ENCODE data around the gene XPO5. TPM values are rescaled to one million over a fixed set of nuclear protein-coding genes. Genes with fewer than 3 reads are reported as not detected.
"Not testable (repeated sequence)": the region's sequence is repeated elsewhere in the genome, so short reads cannot be mapped to it uniquely, and the experiment has no call there.

The XPO5 gene
- total RNA-seq, 1 experiment from 2014 or later: 55.3 TPM

DNA sequence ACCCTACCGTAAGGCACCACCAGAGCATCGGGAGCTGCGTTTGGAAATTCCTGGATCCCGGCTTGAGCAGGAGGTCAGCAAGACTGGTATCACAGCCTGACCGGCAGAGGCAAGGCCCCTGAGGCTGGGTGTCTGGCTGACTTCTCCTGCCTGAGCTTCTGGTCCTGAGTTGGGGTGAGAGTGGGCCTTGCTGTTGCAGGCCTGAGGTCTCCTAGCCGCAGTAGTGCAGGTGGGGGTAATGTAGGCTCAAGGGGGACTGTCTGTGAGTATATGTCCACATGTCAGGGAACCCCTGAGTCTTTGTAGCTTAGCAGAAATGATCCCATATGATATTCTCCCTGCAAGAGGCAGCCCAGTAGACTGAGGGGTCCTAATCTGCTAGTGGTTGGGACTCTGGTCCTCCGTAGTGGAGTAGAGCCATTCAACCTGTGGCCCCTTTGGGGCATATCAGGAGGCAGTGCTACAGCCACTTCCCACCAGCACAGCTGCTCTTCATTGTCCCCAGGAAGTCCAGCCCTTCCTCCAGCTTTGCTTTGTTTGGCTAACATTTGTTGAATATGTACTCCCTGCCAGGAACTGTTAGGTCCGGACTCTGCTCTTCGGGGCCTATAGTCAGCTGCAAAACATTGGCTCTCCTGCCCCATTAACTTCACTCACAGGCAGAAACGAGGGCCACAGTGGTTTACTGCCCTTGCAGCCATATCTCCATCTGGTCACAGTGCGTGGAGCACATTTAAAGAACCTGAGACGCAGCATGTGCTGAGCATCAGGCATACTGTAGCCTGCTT is 76.6 kb downstream of the XPO5 start:
- no peak for DNase-seq (ENCODE audit: extremely low read depth, low read depth)

DNA sequence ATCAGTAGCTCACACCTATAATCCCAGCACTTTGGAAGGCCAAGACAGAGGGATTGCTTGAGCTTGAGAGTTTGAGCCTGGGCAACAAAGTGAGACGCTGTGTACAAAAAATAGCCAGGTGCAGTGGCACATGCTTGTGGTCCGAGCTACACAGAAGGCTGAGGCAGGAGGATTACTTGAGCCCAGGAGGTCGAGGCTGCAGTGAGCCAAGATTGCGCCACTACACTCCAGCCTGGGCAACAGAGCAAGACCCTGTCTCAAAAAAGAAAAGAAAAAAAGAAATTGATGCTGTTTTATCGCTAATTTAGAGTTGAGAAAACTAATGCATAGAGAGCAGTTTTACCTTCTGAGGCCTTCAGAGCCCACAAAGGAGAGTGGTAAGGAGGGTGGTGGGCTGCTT is 77.5 kb downstream of the XPO5 start:
- not testable (repeated sequence) for DNase-seq (ENCODE audit: extremely low read depth, low read depth)

DNA sequence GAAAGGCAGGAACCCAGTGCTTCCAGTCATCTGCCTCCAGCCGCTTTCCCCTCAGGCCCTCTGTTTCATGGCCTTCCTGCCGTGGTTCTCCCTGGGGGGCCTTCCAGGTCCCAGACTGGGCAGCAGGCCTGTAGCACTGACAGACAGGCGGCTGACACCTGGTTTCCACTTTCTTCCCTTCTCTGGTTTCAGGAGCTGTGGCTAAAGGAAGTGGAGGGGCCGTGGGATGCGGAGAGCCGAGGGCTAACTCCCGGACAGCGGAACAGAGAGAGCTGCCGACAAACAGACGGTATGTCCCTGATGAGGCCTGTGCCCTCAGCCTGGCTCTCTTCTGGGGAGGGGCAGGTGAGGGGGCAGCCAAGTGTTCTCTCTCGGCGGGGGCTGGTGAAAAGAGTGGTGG is 78.1 kb downstream of the XPO5 start:
- DNase-seq (ENCODE audit: extremely low read depth, low read depth): no peak

DNA sequence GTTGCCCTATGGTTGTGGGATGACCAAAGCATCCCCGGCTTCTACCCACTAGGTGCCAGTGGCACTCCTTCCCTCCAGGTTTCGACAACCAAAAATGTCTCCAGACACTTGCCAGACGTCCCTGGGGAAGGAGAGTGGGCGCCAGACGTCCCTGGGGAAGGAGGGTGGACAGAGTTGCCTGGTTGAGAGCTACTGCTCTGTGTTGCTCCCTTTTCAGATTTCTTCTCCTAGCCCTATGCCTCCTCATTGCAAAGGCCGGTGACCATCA is 78.8 kb downstream of the XPO5 start:
- no peak for DNase-seq (ENCODE audit: extremely low read depth, low read depth)

DNA sequence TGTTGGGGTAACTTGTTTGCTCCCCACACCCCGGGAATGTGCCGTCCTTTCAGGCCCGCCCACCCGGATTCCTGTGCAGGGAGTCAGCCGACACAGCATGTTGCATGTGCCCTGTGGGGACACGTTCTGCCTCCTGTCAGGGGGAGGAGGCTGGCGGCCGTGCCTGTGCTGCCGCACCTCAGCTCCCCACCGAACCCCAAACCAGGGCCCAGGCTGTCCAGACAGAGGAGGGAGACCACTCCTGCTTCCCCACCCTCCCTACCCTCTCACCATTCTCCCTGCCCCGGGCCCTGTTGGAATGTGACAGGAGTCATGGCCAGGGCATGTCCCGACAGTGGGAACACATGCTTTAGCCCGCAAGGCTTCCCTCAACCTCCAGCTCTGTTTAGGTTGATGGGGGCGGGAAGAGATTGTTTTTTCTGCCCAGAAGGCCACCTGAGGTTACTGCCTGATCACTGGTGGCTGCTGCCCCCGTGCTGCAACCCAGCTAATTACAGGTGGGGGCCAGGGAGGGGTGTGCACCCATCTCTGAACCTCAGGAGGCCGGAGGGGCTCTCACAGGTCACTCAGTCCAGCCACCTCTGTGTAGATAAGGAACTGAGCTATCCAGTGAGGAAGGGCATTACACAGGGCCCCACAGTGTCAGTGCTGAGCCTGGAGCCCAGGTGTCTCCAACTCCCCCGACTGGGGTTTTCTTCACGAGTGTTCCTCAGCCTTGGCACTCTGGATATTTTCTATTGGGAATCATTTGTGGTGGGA is 79.3 kb downstream of the XPO5 start:
- peak; percentile 21 for DNase-seq (ENCODE audit: extremely low read depth, low read depth)

DNA sequence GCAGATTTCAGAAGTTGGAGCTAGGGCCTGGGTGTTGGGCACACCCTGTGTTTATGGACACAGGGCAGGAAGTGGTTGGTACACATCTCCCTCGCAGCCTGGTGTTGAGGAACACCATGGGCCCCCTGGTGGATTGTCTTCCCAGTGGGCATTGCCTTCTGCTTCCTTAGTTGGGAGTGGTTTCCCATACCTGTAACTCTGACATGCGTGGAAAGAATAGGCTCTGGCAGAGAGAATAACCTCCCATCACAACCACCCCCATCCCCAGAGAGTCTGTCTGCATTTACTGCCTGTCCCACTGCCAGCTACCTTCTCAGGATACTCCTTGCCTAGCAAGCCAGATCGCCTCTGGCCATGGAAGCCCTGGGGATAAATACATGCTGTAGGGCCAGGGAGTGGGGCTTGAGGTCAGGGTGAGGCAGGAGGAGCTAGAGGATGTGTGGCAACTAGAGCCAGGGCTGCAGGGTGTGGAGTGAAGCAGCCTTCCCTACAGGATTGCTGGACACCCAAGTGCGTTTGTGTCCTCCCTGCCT is 80.4 kb downstream of the XPO5 start:
- peak; percentile 17 for DNase-seq (ENCODE audit: extremely low read depth, low read depth)

DNA sequence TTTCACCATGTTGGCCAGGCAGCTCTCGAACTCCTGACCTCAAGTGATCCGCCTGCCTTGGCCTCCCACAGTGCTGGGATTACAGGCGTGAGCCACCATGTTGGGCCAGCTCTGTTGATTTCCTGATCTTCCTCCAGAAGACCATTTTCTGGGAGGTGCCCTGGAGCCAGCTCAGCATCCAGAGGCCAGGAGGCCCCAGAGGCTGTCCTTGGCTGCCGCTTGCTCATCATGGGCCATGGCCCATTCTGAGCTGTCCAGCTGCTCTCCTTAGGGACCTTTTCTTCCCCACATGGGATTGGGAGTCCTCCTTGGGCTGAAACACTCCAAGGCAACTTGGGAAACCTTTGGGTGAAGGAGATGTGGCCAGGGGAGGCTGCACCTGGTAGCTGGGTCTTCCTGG is 81.1 kb downstream of the XPO5 start:
- no peak for DNase-seq (ENCODE audit: extremely low read depth, low read depth)

DNA sequence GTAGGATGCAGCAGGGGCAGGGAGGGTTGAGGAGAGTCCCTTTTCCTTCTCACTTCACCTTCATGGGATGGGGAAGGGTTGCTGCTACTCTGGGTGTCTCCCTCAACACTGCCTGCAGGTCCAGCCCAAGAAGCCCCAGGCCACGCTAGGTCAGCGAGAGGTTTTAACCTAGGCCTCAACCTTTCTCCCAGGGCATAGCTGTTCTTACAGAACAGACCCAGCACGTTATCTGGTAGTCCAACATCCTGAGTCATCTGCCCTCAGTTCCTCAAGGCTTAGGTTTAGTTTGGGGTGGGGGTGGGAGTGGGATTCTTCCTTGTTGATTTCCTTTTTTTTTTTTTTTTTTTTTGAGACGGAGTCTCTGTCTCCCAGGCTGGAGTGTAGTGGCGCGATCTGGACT is 81.5 kb downstream of the XPO5 start:
- no peak for DNase-seq (ENCODE audit: extremely low read depth, low read depth)

DNA sequence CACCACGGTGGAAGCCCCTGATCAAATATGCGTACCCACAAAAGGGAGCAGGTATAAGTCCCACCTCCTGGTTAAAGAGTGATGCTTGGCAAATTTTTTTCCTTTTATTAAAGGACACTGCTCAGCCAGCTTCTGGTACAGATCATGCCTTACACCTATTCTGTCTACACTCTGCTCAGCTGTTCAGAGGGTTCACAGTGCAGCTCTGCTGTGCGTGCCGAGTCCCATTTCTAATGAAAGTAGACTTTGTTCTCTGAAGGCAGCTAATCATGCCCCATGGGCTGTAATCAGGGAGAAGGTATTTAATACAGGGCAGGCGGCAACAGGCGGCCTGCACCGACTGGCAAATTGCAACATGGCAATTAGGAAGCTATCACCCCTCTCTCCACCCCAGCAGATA is 82.0 kb downstream of the XPO5 start:
- no peak for DNase-seq (ENCODE audit: extremely low read depth, low read depth)

DNA sequence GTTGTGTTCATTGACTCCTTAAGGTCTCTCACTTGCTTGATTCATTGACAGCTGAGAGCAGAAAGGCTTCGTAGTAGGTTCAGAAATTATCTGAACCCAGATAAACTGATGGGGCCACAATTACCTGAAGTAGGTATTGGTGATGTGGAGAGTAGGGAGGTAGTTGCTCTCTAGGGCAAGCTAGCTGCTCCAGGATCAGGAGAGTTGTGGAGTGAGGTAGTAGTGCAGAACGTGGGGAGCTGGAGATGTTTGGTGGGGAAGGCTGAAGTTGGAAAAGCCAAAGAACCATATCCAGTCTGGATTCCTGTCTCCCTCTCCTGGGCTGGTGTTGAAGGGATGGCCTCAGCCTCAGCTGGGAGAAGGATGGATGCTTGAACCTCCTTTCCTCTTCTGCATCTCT is 82.6 kb downstream of the XPO5 start:
- no peak for DNase-seq (ENCODE audit: extremely low read depth, low read depth)

DNA sequence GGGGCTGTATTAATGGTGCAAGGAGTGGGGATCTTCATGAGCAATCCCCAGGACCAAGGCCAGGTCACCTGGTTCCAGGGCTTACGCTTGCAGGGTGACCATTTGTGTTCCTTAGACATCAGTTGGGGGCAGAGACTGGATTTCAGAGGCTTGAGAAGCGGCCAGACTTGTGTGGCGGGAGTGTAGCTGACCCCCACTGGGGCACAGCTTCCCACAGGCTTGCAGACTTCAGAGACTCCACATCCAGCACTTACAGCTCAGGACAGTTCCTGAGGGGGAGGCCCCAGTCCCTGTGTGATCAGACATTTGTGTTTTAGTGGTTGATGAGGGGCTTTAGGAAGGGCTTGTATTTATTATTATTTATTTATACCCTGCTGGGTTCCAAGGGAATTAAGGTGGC is 83.2 kb downstream of the XPO5 start:
- no peak for DNase-seq (ENCODE audit: extremely low read depth, low read depth)

DNA sequence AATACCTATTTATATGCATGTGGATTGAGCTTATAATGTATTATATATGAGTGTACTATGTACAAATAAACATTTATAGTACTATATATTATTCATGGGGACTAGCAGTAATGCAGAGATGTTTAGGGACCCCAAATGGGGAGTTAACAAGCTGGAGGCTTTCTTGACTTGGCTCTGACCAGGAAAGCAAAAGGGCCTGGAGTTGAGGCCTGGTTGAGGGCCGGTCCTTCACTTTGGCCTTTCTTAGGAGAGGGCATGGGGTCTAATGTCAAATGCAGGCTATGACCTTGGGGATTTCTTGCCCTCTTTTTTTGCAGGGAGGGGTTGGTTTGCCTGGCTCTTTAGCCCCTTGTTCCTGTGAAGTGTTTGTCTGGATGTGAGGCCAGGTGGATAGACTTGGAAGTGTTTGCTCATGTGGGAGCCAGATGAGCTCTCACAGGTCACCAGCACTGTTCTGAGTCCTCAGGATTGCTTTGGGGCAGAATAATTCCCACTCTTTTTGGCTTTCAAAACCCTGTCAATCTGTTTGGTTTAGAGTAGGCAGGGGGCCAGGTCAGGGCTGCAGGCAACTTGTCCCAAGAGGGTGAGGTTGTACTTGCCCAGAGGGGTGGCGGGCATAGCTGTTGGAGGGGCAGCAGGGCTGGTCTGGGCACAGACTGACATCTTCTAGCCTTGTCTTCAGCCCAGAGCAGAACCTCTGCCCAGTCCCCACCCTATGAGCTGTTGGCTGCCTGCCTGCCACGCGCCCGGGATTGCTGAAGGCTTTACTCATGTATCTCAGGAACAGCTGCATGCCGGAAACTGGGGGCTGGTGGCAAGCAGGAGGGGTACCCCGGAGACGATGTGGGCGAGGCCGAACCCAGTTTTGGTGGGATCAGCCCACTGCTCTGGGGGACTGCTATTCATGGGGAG is 83.8 kb downstream of the XPO5 start:
- no peak for DNase-seq (ENCODE audit: extremely low read depth, low read depth)

DNA sequence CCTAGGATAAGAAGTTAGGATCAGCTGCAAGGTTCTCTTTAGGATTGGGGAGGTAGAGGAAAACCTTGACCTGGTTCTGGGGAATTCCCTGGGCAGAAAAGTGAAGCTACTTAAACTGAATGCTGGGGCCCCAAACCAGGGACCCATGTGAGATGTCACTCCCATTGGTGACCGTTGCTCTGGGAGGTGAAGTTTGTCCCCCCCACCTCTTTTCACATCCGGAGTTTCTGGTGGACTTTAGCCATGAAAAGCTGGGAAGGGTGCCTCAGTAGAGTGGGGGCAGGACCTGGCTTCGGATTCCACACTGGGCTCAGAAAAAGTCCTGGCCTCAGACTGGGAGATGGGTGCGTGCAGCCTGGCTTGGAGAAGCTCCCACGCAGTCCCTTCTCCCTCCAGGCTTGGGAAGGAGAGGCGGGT is 85.3 kb downstream of the XPO5 start:
- DNase-seq (ENCODE audit: extremely low read depth, low read depth): no peak

DNA sequence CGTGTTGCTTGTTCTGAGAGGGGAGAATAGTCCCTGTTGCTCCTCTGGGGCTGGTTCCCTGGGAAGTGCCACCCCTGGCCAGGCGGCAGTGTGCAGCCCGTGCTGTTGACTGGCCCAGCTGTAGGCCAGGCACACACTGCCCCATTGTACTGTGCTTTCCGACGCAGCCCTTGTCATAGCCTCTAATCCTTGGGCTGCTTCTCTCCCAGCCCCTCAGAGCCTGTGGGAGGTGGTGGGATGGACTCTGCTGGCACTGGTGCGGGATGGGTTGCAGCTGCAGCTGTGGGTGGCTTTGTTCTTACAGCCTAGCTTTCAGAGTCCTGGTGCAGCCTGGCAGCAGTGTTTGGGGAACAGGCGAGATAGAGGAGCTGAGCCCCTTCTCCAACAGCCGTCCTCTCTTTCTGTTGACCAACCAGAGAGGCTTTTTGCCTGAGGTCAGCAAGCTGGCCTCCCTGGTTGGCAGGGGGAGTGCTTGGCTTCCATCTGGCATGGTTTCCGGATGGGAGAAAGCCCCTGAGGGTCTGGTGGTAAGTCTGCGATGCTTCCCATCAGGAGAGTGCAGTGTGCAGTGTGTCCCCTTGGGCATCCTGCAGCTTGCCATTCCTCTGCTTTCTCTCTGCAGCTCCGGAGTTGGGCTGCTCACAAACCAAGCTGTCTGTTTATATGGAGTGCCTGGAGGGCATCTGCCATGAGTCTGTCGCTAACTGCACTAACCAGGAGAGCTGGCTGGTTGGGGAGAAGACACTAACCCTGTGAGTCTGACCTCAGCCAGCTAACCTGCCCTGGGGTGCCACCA is 86.4 kb downstream of the XPO5 start:
- DNase-seq (ENCODE audit: extremely low read depth, low read depth): no peak

DNA sequence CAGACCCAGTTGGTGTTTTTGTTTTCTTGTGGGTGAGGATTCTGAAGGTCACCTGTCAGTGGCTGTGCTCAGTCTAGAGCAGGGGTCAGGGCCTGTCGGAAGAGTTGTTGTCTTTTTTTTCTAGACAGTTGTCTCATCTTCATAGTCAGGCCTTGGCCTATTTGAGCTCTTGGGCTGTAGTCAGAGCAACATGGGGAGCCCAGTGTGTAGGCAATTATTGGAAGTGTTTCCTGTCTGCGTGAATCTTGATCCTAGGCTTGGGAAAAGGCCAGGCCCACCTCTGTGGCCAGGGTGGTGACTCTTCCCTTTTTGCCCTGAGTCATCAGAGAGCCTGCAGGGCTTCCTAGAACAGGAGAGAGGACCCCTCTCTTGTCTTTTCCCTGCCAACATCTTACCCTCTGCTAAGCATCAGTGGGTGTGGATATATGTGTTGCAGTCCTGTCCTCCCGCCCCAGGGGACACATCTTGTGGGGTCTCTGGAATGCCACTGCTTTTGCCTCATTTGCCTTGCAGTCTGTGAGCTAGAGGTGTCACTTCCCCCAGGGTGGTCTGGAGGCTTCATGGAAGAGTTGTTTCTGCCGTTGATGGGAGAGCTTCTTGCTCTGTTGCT is 87.1 kb downstream of the XPO5 start:
- no peak for DNase-seq (ENCODE audit: extremely low read depth, low read depth)

DNA sequence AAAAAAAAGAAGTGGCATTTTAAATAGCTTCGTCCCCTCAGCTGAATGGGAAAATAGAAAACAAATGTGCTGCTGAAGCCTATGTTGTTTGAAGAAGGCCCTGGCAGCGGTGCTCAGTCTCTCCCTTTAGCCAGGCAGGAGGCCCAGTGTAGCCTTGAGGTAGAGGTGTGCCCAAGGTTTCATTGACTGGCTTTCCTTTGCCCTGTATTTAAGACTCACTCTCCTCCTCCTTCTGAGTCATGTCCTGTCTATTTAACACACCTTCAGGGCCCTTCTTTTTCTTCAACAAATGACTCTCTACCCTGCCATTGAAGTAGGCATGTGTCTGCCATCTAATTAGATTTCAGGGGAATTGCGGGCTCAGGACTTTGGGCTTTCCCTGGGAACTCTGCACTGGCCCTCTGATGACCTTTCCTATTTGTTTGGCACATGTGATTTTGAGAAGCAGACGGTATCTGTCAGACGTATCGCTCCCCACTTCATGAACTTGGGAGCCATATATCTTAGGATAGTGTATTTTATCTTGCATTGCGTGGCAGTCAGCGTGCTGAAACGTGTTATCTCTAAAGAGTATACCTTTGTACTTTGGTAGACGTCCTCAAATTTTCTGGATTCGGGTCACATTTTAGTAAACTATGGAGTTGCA is 94.1 kb downstream of the XPO5 start:
- DNase-seq (ENCODE audit: extremely low read depth, low read depth): no peak

DNA sequence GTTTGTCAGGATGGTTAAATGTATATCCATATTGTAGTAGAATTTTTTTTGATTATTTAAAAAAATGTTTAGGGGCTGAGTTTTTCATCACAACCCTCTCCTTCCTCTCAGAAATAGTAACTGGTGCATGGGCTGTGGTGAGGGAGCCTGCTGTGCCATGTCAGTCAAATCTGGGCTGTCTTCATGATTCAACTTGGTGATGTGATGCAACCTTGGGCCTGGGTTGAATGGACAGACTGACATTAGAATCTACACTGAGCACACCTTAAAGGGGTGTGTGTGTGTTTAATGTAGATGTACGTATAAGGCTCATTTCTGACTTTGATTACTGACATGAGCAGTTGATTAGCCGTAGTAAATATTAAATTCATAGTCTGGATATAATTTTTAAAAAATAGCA is 94.8 kb downstream of the XPO5 start:
- DNase-seq (ENCODE audit: extremely low read depth, low read depth): no peak

DNA sequence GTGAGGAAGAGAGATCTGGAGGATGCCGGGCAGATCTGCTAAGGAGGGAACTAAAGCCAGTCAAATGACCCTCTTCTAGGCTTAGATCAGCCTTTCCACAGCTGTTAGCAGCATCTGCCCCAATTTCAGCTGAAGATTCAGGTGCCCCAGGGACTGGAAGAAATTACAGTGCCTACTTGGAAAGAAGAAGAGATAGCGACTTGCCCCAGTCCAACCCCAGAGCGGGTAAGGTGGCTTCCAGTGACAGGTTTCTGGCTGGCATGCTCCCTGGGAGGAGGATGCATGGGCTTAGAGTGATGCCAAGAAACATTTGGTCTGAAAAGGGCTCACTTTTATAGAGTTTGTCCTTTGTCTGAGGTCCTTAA is 97.8 kb downstream of the XPO5 start:
- no peak for DNase-seq (ENCODE audit: extremely low read depth, low read depth)

DNA sequence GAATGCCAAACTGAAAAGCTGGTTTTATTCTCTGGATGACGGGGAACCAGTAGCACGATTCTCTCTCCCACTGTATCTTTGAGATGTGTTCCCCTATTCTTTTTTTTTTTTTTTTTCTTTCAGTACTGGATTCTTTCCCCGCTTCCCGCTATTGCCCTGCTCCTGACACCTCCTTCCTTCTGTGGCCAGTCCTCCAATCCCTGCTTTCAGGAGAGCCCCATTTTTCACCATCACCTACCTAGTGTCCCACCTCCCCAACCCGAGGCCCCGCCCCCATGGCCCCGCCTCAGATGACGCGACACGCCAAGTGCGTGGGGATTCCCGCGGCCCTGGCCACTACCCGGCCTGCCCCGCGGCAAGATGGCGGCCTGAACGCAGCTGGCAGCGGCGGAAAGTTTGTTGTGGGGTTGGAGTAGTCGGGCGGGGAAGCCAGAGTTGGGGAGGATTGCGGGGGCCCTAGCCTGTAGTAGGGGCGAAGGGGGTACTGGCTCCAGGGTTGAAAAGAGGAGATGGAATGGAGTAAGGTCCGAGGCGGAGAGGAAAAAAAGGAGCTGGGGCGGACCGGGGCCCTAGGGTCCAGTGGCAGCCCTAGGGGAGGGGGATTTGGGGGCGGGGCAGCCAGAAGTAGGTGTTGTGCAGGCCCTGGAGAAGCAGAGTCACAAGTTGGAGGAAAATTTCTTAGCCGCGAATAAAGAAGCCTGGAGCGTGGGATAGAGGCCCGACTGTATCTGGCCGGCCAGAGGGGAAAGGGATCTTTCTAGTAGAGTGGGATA is 98.4 kb downstream of the XPO5 start, which contains the start of gene TJAP1:
Gene TJAP1, plus strand, starts transcription at position 336 of the 773 bp plus-strand sequence. CDS start 21,432 bp downstream, outside the sequence.
- DNase-seq (ENCODE audit: extremely low read depth, low read depth): peak; percentile 77
